ENCODE results near the gene SIRT2. TPM values are rescaled to one million over a fixed set of nuclear protein-coding genes. Genes with fewer than 3 reads are reported as not detected.
A peak's percentile ranks its signal among the peaks of the same experiment; 100 is the strongest.

Gene SIRT2
- polyA plus RNA-seq, 3 donors: 57.5 to 65.9 (median 64.3) TPM

DNA sequence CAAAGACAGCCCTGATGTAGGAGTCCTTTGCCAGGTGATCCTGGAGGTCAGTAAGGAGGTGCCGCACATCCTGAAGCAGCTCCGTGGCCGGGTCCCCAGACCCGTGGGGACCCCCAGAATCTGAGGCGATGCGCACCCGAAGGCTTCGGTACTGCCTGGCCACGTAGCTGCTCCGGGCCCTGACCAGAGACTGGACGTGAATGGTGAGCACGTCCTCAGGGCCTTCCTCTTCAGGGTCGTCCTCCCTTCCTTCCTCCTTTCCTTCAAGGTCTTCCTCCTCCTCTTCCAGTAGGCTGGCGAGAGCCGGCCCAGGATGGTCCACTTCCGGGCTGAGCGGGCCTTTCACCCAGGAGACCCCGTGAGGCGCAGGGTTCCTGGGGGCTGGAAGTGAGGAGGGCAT is 28.8 kb downstream of the SIRT2 start:
- H3K4me2 ChIP-seq (replicated peaks; ENCODE audit: extremely low read depth, low read length, poor library complexity, severe bottlenecking): peak overlapping the region; percentile 87
- H3K4me1 ChIP-seq (ENCODE audit: control insufficient read depth in 1 of 2, insufficient read depth in 2 of 2, low read length in 2 of 2): peaks cover 17 to 22% of the 10 kb centered on the region in 2 donors
- no peaks in the 10 kb centered on the region for H4K20me1 ChIP-seq (ENCODE audit: insufficient read depth, low read length)
- Mint-ChIP-seq H3K27me3 (ENCODE audit: low read depth in 3 of 3) (peaks cover 0 to 2% (median 0%) of the 10 kb centered on the region in 3 donors), H3K27ac (peak overlapping the region in 1 of 7 donors; percentile 54), H3K36me3 (peaks cover 10 to 14% of the 10 kb centered on the region in 2 donors), H3K4me3 (peak overlapping the region; percentile 86 to 95), H3K4me1 (peaks cover 21% of the 10 kb centered on the region), H3K9me3 (peaks cover 0 to 2% (median 0%) of the 10 kb centered on the region in 7 donors)
- H3K27me3 ChIP-seq (ENCODE audit: control insufficient read depth in 2 of 2, insufficient read depth in 2 of 2, low read length in 2 of 2): no peaks in the 10 kb centered on the region
- WGBS (ENCODE audit: insufficient coverage): 86% methylated on average over 14 of the region's 19 CpGs
- H3K4me3 ChIP-seq (replicated peaks in 1 of 3; ENCODE audit: low read depth in 2 of 3, low read length in 3 of 3): peak overlapping the region in 1 of 3 experiments; percentile 77
- DNase-seq: no peak
- intact Hi-C loops (cut with micrococcal nuclease): no loop called here
- H3K9me3 ChIP-seq (replicated peaks in 1 of 2; ENCODE audit: control insufficient read depth in 1 of 2, insufficient read depth in 1 of 2, low read length in 2 of 2): no peaks in the 10 kb centered on the region
- H3K27ac ChIP-seq (ENCODE audit: low read depth in 1 of 2, low read length in 2 of 2): no peak overlapping the region
- TF ChIP-seq, protein P1, sequence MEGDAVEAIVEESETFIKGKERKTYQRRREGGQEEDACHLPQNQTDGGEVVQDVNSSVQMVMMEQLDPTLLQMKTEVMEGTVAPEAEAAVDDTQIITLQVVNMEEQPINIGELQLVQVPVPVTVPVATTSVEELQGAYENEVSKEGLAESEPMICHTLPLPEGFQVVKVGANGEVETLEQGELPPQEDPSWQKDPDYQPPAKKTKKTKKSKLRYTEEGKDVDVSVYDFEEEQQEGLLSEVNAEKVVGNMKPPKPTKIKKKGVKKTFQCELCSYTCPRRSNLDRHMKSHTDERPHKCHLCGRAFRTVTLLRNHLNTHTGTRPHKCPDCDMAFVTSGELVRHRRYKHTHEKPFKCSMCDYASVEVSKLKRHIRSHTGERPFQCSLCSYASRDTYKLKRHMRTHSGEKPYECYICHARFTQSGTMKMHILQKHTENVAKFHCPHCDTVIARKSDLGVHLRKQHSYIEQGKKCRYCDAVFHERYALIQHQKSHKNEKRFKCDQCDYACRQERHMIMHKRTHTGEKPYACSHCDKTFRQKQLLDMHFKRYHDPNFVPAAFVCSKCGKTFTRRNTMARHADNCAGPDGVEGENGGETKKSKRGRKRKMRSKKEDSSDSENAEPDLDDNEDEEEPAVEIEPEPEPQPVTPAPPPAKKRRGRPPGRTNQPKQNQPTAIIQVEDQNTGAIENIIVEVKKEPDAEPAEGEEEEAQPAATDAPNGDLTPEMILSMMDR (IDR thresholded peaks at IDR 0.05): no peak
- no peak overlapping the region for H2AFZ ChIP-seq (ENCODE audit: insufficient read depth, low read depth, low read length, poor library complexity, severe bottlenecking)
- H3K9ac ChIP-seq (ENCODE audit: insufficient read depth, low read length, poor library complexity, severe bottlenecking): peak overlapping the region; percentile 54
- no peaks in the 10 kb centered on the region for H3K36me3 ChIP-seq (replicated peaks in 1 of 2; ENCODE audit: control insufficient read depth in 1 of 2, insufficient read depth in 2 of 2, low read length in 2 of 2)
- no peaks in the 10 kb centered on the region for H3K79me2 ChIP-seq (ENCODE audit: insufficient read depth, low read length)

DNA sequence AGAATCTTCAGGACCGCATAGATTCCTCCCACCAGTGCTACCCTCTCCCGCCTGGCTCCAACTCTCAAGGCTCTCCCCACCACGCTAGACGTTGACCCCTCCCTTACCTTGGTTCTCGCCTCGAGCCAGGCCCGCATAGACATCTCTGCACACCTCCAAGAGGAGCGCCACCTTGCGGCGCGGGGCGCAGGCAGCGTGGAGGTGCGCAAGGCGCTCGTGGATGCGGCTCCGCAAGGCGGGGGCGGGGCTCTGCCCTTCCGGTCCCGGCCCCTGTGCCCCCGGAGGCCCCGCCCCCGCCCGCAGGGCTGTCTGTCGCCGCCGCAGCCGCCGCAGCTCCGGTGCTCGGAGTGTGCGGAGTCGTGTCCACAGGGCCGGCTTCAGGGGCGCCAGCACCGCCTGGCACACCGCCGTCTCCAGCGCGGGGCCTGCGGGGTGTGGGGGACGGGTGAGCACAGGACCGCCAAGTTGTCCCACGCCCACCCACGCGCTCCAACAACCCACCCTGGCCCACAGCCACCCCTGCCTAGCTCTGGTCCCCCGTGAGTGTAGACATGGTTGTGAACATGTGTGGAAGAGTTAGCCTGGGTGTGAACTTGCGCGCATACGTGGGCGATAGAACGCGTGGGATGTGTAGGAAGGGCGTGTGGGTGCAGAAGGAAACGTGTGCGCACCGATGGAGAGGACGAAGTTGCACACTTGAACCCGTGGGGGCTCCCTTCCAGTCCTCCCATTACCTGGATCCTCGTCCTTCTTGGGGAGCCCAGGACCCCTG is 29.4 kb downstream of the SIRT2 start:
- Histone ChIP-seq H2AFZ (ENCODE audit: insufficient read depth, low read depth, low read length, poor library complexity, severe bottlenecking) (peak overlapping the region; percentile 89), H3K4me1 (ENCODE audit: control insufficient read depth in 1 of 2, insufficient read depth in 2 of 2, low read length in 2 of 2) (peaks cover 19 to 27% of the 10 kb centered on the region in 2 donors), H3K27ac (ENCODE audit: low read depth in 1 of 2, low read length in 2 of 2) (no peak overlapping the region), H3K4me3 (replicated peaks in 1 of 3; ENCODE audit: low read depth in 2 of 3, low read length in 3 of 3) (peak overlapping the region; percentile 24 to 77 (median 65)), H3K79me2 (ENCODE audit: insufficient read depth, low read length) (no peaks in the 10 kb centered on the region), H3K9ac (ENCODE audit: insufficient read depth, low read length, poor library complexity, severe bottlenecking) (peak overlapping the region; percentile 54), H3K9me3 (replicated peaks in 1 of 2; ENCODE audit: control insufficient read depth in 1 of 2, insufficient read depth in 1 of 2, low read length in 2 of 2) (no peaks in the 10 kb centered on the region), H4K20me1 (ENCODE audit: insufficient read depth, low read length) (no peaks in the 10 kb centered on the region), H3K4me2 (replicated peaks; ENCODE audit: extremely low read depth, low read length, poor library complexity, severe bottlenecking) (peak overlapping the region; percentile 87), H3K36me3 (replicated peaks in 1 of 2; ENCODE audit: control insufficient read depth in 1 of 2, insufficient read depth in 2 of 2, low read length in 2 of 2) (no peaks in the 10 kb centered on the region), H3K27me3 (ENCODE audit: control insufficient read depth in 2 of 2, insufficient read depth in 2 of 2, low read length in 2 of 2) (no peaks in the 10 kb centered on the region)
- peak overlapping the region in 5 of 7 donors; percentile 10 to 84 (median 62) for H3K27ac Mint-ChIP-seq
- TF ChIP-seq, protein P1 (IDR thresholded peaks at IDR 0.05): peak; percentile 97
- peak overlapping the region; percentile 86 to 95 for H3K4me3 Mint-ChIP-seq
- peaks cover 0 to 2% (median 0%) of the 10 kb centered on the region in 3 donors for H3K27me3 Mint-ChIP-seq (ENCODE audit: low read depth in 3 of 3)
- peaks cover 10 to 14% of the 10 kb centered on the region in 2 donors for H3K36me3 Mint-ChIP-seq
- peak; percentile 79 to 87 (median 84) for DNase-seq
- WGBS (ENCODE audit: insufficient coverage): 29% methylated on average over 41 of the region's 62 CpGs
- H3K4me1 Mint-ChIP-seq: peaks cover 26% of the 10 kb centered on the region
- intact Hi-C loops (cut with micrococcal nuclease): loop anchor here in 1 of 2 donors (2.0 kb wide), 1 partner anchor 17 kb away; no protein-coding TSS in a partner anchor
- peaks cover 0 to 7% (median 0%) of the 10 kb centered on the region in 7 donors for H3K9me3 Mint-ChIP-seq
